A549 (cell line): ENCODE results near the gene LRIG1.

ENCODE experiments used
- EP300 ChIP-seq, 2 experiments: fragments of >200 bp; sonication (Bioruptor Twin); formaldehyde crosslinking; IDR thresholded peaks; 2 replicates in 1 of 2; 3 replicates in 1 of 2; pipeline ENCODE4 v1.6.1; 2016 to 2017
- NR3C1 ChIP-seq: fragments of >200 bp; sonication (Bioruptor Twin); formaldehyde crosslinking; IDR thresholded peaks from 3 replicates; pipeline ENCODE4 v1.6.1; 2017
- POLR2A ChIP-seq: IDR thresholded peaks from 2 replicates; pipeline ENCODE4 v1.6.1; 2012; ENCODE audit warnings: mild to moderate bottlenecking, low read length

DNA sequence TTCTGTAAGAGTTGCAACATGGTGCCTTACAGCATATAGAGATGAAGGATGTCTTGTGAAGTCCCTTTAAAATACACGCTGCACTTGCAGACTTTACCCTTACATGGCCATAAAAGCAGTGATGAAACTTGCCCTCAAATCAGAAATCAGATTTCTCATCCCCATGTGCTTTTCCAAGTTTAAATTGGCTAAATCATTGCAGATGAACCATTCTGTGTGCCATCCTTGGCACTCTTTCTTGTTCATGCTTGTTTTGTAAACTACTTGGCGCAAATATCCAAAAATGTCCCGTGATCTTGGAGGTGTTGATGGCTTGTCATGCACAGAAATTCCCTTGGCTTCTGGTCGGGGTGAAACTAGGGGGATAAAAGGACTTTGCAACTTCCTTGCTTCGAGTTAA is 135.7 kb downstream of the LRIG1 start:
- TF ChIP-seq EP300 (IDR thresholded peaks at IDR 0.05) (no peak), NR3C1 (no peak), POLR2A (no peak)
